ENCODE data around the gene NOS3. TPM values are rescaled to one million over a fixed set of nuclear protein-coding genes. Genes with fewer than 3 reads are reported as not detected.

Gene NOS3
- total RNA-seq, 1 experiment from 2014 or later, result not detected

GRCh38 chr7:150964593-150965111, 26.2 kb upstream of the NOS3 start:
- DNase-seq (ENCODE audit: low read depth), result no peak

- DNase-seq (ENCODE audit: low read depth), result no peak
Measured at GRCh38 chr7:150965273-150965830, 25.5 kb upstream of the NOS3 start.

GRCh38 chr7:150966002-150966401, 24.8 kb upstream of the NOS3 start:
- no peak for DNase-seq (ENCODE audit: low read depth)

DNA sequence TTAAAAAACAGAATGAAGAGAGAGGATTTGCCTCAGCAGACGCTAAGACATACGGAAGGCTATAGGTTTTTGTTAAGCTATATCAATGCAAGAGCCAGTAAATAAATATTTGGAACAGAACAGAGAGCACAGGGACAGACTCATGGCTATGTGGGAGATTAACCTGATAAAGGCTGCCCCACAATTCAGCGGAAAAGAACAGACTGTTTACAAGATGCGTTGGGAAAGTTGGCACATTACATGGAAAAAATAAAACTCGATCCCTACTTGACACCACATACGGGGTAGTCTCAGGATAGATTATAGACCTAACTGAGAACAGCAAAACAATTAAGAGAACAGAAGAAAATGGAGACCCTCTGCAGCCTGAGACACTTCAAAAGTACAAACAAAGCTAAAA, 23.5 kb upstream of the NOS3 start:
- DNase-seq (ENCODE audit: low read depth), result no peak

DNA sequence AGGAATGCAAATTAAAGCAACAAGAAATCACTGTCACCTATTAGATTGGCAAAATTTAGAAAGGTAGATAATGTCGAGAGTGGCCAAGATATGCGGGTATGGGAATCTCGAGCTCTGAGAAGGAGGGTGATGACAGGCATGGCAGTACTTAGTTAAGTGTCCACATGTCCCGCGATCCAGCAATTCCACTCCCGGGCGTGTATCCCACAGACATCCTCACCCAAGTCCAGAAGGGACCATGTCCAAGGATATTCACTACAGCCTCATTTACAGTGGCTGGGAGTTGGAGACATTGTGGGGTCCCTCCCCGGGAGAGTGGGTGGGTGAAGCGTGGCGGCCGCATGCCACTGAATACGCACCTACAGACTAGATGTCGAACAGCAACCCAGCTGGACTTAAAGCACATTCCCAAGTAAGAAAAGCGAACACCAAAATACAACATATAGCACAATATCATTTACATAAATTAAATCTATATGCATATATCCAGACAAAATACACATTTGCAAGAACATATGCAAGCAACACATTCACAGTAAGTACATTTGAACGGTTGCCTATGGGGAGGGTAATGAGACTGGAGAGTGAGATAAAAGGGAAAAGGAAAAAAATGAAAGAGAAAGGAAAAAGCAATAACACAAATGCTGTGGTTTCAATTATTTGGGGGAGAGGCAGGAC, 22.6 kb upstream of the NOS3 start:
- DNase-seq (ENCODE audit: low read depth), result no peak

- no peak for DNase-seq (ENCODE audit: low read depth)
Measured at GRCh38 chr7:150968734-150969372, 22.0 kb upstream of the NOS3 start.

GRCh38 chr7:150969475-150969874, 21.3 kb upstream of the NOS3 start:
- no peak for DNase-seq (ENCODE audit: low read depth)

DNA sequence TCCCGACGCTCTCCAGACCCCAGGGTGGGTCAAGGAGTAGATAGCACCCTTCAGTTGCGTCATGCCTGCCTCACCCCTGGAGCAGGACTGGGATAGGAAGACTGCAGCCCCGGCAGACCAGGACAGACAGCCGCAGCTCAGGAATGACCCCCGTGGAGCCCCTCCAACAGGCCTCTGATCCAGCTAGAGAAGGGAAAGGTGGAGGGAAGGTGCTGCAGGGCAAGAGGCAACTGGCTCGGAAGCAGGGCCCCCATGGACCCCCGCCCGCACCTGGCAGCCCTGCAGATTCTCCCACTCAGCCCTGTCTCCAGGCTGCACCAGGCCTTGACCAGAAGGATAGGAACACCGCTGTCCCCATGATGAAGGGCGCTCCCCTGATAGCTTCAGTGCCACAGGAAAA, 20.4 kb upstream of the NOS3 start:
- no peak for DNase-seq (ENCODE audit: low read depth)

DNA sequence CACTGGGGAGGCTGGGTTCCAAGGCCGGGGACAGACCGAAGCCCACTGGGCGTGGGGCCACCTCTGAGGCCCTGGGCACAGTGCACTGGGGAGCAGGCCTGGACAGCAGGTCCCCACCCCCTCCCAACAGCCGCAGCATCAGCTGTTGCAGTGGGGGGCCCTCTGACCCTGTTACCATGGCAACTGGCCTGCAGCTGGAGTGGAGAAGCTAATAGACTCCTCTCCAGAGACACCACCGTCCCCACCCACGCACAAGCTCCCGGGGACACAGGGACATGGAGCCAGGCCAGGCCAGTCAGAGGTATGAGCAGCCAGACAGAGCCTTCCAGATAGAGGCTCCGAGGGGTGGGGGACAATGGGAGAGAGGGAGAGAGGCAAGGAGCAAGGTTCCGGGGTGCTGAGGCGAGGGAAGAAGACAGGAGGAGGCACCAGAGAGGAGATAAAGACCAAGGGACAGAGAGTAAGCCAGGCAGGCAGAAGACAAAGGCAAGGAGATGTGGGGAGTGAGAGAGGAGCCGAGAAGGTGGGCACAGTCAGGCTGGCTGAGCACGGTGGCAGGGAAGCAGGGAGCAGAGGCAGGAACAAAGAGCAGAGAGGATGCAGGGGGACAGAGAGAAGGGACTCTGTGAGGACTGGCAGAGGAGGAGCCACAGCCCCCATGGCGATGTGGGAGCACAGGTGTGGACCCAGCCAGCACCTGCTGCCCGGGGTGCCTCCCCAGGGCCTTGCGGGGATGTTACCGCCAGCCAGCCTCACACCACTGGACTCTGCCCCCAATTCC, 19.4 kb upstream of the NOS3 start:
- DNase-seq (ENCODE audit: low read depth), result peak; percentile 55

DNA sequence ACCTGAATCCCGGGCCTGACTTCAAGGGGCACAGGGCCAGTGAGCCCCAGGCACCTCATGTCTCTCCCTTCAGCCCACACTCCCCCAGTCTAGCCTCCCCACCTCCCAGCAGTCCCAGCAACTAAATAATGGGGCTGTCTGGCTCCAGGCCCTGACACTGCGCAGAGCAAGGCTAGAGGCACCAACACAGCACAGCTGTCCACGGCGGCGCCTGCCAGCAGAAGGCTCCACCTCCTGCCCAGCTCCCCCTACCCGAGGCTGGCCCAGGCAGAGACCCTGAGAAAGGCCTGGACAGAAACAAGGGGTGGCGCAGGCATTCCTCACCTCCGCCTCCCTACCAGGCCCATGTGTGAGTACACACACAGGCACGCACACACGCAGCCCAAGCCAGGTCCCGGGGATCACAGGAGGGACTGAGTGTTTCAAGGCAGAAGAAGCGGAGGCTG, 18.8 kb upstream of the NOS3 start:
- DNase-seq (ENCODE audit: low read depth), result no peak

- DNase-seq (ENCODE audit: low read depth), result no peak
Measured at GRCh38 chr7:150972741-150973140, 18.1 kb upstream of the NOS3 start.

DNA sequence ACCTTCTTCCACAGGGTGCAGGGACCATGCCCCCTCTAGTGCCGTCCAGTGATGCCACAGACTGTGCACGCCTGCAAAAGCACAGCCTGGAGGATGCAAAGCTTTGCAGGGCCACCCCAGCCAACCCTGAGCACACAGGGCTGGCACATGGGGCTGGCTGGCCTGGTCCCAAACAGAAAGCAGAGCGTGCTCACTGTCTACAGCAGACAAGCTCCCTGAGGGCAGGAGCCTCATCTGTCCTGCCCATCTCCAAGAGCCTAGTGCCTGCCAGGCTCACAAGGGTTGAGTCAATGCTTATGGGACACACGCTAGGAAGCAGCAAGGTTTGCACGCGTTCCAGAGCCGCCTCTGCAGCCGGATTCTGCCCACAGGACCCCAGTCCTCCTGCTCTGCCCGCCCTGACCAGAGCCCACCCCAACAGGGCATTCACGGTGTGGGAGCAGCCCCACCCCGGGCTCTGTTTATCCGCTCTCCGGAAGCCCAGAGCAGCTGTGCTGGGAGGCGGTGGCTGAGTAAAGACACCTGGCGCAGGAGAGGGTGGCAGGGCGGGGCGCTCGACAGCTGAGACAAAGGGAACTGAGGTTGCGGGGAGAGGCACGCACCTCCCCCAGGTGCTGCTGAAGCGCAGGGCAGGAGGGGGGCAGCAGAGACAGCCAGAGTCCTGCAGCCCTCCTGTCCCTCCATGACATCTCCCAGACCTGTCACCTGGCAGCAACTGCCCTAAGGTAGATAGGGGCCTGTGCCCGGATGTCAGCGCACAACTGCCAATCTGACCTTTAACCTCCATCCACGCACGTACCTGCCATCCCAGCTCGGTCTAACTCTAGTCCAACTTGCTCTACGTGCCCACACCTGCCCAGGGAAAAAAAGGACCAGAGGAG, 17.0 kb upstream of the NOS3 start:
- DNase-seq (ENCODE audit: low read depth), result no peak

DNA sequence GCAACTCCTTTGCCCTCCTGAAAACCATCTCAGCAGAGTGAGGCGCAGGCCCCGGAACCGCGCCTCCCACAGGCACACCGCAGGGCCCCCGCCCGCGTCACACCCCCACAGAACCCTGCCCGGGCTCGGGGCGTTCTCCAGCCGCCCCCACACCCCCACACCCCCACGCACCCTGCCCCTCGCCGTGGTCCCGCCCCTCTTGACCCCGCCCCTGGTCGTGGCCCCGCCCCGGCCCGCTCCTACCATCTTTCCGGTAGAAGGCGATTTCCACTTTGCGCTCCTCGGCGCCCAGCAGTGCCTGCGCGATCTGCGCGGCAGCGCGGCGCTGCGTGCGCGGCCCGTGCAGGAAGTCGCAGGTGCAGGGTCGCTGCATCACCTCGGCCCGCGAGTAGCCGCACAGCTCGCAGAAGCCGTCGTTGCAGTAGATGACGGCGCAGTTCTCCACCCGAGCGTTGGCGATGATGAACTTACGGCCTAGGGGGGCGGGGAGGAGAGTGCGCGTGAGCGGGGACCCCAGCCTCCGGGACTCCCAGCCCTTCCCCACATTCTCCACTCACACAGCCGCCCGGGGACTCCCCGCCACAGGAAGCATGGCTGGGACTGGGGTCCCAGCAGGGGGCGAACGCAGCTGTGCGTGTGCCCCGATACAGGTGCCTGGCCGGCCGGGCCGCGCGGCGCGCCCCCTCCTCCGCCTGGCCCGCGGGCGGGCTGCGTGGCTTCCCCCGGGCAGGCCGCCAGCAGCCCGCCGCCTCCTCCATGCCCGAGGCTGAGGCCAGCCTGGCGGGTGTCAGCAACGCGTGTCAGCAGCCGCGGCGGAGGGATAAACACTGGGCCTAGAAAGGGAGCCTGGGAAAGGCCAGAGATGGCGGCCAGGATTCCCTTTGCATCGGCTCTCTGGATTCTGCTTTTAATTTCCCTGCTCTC, 16.1 kb upstream of the NOS3 start:
- no peak for DNase-seq (ENCODE audit: low read depth)

GRCh38 chr7:150975536-150976319, 15.1 kb upstream of the NOS3 start:
- no peak for DNase-seq (ENCODE audit: low read depth)

- DNase-seq (ENCODE audit: low read depth), result no peak
Measured at GRCh38 chr7:150976529-150977381, 14.1 kb upstream of the NOS3 start.

DNA sequence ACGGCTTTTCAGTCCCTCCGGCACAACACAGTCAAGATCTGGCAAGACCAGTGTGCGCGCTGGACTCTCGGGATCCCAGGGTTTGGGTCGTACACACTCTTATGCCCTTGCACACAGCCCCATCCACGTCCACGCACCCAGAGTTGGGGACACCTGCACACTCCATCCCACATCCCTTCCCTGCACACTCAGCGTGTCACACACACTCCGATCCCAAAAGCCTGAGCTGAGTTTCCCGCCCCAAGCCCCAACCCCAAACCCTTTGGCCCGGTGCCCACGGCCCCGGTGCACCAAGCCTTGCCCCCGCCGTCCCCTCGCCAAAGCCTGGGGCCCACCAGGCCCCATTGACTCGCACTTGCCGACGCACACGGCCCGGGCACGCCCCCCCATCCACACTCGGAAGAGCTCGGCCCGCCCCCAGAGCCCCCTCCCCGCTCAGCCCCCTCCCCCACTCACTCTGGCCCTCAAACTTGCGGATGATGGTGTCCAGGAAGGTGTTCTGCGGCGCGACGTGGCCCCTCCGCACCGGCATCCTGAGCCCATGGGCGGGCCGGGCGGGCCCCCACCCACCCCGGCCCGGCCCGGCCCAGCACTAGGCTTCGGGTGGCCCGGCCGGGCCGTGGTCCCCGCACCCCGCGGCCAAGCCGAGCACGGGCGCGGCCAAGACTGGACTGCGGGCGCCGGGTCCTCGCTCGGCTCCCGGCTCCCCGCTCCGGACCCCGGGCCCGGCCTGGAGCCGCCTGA, 13.3 kb upstream of the NOS3 start:
- no peak for DNase-seq (ENCODE audit: low read depth)

- no peak for DNase-seq (ENCODE audit: low read depth)
Measured at GRCh38 chr7:150978126-150978789, 12.6 kb upstream of the NOS3 start, which contains the start of gene KCNH2. Gene KCNH2, minus strand, starts transcription at chr7:150978321. Its CDS starts 408 bp downstream, at chr7:150977913.
